GM19238 (cell line): ENCODE measurements around the gene MVB12A.

Experiments
- DNase-seq: peaks from one replicate; pipeline ENCODE4 v3.0.0; 2011; ENCODE audit warnings: low spot score; ENCODE audit not compliant: insufficient read length

The MVB12A gene

DNA sequence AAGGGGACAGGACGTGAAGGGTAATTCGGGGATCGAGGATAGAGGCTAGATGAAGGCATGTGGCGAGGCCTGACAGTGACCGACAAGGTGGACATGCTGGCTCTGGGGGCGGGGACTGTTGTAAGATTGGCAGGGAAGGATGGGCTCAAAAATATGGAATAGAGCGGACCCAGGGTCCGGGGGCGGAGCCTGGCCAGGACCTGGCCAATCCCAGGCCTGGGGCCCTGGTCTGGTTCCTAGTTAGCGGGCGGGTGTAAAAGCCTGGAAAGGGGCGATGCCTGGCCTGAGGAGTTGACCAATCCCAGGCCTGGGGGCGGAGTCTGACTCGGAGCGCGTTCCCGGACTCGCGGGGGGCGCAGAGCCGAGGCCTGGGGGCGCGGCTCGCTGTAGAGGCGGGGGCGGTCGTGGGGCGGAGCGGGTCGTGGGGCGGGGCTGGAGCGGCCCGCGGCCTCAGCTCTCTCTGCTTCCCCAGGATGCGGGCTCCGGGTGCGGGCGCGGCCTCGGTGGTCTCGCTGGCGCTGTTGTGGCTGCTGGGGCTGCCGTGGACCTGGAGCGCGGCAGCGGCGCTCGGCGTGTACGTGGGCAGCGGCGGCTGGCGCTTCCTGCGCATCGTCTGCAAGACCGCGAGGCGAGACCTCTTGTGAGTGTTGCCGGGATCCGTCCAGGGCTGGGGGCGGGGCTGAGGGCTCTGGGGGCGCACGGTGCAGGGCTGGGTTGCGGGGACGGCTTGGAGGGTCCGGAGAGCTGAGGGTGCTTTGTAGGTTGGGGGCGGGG, 50.4 kb downstream of the MVB12A start, which contains the start of gene SLC27A1:
TSS of gene SLC27A1 (plus strand) at position 457 of the 774 bp plus-strand sequence. CDS start at position 474, 17 bp downstream.
- peak; percentile 84 for DNase-seq

DNA sequence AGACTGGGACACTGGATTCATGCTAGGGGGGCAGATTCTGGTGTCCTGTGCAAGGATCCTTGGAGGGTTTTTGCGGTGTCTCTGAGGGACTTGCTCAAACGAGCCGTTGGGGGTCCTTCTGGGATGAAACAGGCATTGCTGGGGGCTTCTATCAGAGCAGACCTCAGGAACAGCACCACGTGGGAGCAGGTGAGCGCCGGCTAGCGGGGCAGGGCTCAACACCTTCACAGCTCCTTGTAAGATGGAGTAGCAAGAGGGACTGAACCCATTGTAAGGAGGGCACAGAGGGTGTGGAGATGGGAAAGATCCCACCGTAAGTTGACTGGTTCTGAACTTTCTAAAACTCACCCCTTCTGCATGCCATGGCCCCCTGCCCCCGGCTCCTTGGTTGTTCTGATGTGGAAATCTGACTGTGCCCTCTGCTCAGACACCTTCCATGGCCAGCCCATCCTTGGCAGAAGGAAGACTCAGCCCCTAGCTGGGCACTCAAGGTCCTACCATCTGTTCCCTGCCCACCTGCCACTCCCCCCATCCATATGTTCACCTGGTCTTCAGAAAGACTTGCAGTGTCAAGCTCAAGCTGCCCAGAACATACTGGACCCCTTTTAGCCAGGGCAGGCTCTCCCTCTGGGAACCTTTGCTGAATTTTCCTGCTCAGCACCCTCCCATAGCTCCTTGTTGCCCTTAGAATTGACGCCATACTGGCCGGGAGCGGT, 51.7 kb downstream of the MVB12A start:
- DNase-seq, result no peak

DNA sequence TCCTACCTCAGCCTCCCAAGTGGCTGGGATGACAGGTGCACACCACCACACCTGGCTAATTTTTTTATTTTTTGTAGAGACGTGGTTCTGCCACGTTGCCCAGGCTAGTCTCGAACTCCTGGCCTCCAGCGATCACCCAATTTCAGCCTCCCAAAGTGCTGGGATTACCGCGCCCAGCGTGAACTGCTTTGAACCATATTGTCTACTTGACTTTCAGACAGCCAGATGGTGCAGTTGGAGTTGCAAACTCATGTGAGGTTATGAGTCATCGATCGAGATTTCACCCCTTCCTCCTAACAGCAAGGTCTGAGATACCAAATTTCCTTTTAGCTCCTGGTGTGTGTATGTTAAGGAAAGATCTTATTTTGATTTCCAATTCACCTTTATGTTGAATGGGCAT, 53.2 kb downstream of the MVB12A start:
- no peak for DNase-seq
